Colonic mucosa (tissue), 4 donors: Measurements from ENCODE around the gene ING3. TPM values are rescaled to one million over a fixed set of nuclear protein-coding genes. Genes with fewer than 3 reads are reported as not detected.

Experiments
- DNase-seq: peaks from one replicate; pipeline ENCODE4 v3.0.0-alpha.2; 2020
- H3K27ac ChIP-seq: fragments of 200-600 bp; one replicate; pipeline ENCODE4 v1.8.0; 2021
- H3K27me3 ChIP-seq: fragments of 200-600 bp; one replicate; pipeline ENCODE4 v1.8.0; 2021
- H3K36me3 ChIP-seq: fragments of 200-600 bp; one replicate; pipeline ENCODE4 v1.8.0; 2021
- H3K4me1 ChIP-seq: fragments of 200-600 bp; one replicate; pipeline ENCODE4 v1.8.0; 2021; ENCODE audit warnings: mild to moderate bottlenecking
- H3K4me3 ChIP-seq: fragments of 200-600 bp; one replicate; pipeline ENCODE4 v1.8.0; 2021
- H3K9ac ChIP-seq, 2 donors: one replicate each; pipeline ENCODE4 v1.7.0; 2013; ENCODE audit warnings: control low read depth in 2 of 2, low read depth in 2 of 2, low read length in 2 of 2
- H3K9me3 ChIP-seq: fragments of 200-600 bp; one replicate; pipeline ENCODE4 v1.8.0; 2021
- CTCF ChIP-seq: fragments of 200-600 bp; IDR thresholded peaks from one replicate; pipeline ENCODE4 v1.8.0; 2022; ENCODE audit warnings: antibody characterized with exemption, mild to moderate bottlenecking
- intact Hi-C: fragments of 100-400 bp; cut with DNase I; formaldehyde crosslinking; loops from one replicate; pipeline ENCODE4 v1.14.1; 2022
- total RNA-seq, 2 donors: library from RNA; stranded (reverse); fragmentation: NEBNext Ultra II Directional in 1 of 2; extraction: Animal tissue kit (Norgen Biotek cat#: 25700) in 1 of 2; gene quantifications; one replicate each; pipeline ENCODE4 v1.2.1, GENCODE V29; 2021
- donor health status: healthy.
- donor health status: DM: no; HTN: no; CAD: no.
- donor health status: DM: no; HTN: no; CAD: no.

Gene ING3
- total RNA-seq, 2 donors from 2014 or later, result 12.7 to 13.6 TPM

- H3K9me3 ChIP-seq, result no peaks in the 10 kb centered on the region
- no peak overlapping the region for H3K4me3 ChIP-seq
- H3K27ac ChIP-seq, result no peak overlapping the region
- no peak overlapping the region for H3K9ac ChIP-seq
- H3K4me1 ChIP-seq, result peaks cover 8% of the 10 kb centered on the region
- intact Hi-C loops, result no loop called here
- no peak for DNase-seq
- no peak for TF ChIP-seq CTCF
- H3K36me3 ChIP-seq, result no peaks in the 10 kb centered on the region
- no peaks in the 10 kb centered on the region for H3K27me3 ChIP-seq
Measured at GRCh38 chr7:121026159-121026558, 75.6 kb downstream of the ING3 start.

- Histone ChIP-seq H3K9me3 (no peaks in the 10 kb centered on the region), H3K4me3 (no peak overlapping the region), H3K27ac (no peak overlapping the region), H3K9ac (no peak overlapping the region), H3K36me3 (no peaks in the 10 kb centered on the region), H3K27me3 (no peaks in the 10 kb centered on the region), H3K4me1 (peaks cover 8% of the 10 kb centered on the region)
- intact Hi-C loops, result no loop called here
- no peak for DNase-seq
- TF ChIP-seq CTCF, result no peak
Measured at GRCh38 chr7:121026577-121027111, 76.1 kb downstream of the ING3 start.

Other genes with a start within 250 kb of the ING3 start
- gene TSPAN12, start 92.6 kb upstream of the ING3 start, total RNA-seq, result 10 to 100 TPM; 22.0 to 38.7 TPM
- gene CPED1, start 37.9 kb downstream of the ING3 start, total RNA-seq, result 10 to 100 TPM in 1 of 2 donors, 1 to 10 TPM in 1; 4.0 to 15.9 TPM